T-cell (primary cell): Measurements from ENCODE around the gene PRPF8. TPM values are rescaled to one million over a fixed set of nuclear protein-coding genes. Genes with fewer than 3 reads are reported as not detected.

Experiments used
- ATAC-seq, 4 experiments: fragments of 200-7000 bp in 3 of 4; fragments of 150-1000 bp in 1 of 4; cut with Tn5 transposase; replicated peaks in 1 of 4; 1 replicate in 3 of 4; 2 replicates in 1 of 4; pipeline ENCODE4 v1.10.0; 2021; ENCODE audit warnings: moderate library complexity in 3 of 4, mild to moderate bottlenecking in 2 of 4, moderate number of reproducible peaks in 1 of 4
- CTCF ChIA-PET, 2 donors: fragments of 300-600 bp; sonication (Branson Sonifier 250); formaldehyde crosslinking; loops; one replicate each; lab custom pipeline; 2022; ENCODE audit warnings: antibody characterized with exemption in 2 of 2; lab: Charles Lee
- POLR2A ChIA-PET, 2 donors: fragments of 300-600 bp; sonication (Branson Sonifier 250); formaldehyde crosslinking; loops; one replicate each; lab custom pipeline; 2022; ENCODE audit warnings: antibody characterized with exemption in 2 of 2; lab: Charles Lee
- DNase-seq, 35 experiments: peaks; one replicate each; pipeline versions ENCODE4 v3.0.0 to v3.0.0-alpha.2; 2013 to 2023
- H3K27ac ChIP-seq: one replicate; pipeline ENCODE4 v1.5.1; 2013; ENCODE audit warnings: low read length
- H3K27me3 ChIP-seq, 2 experiments: replicated peaks in 1 of 2; 1 replicate in 1 of 2; 2 replicates in 1 of 2; pipeline versions ENCODE4 v1.6.1 to v1.7.0; 2013; ENCODE audit warnings: low read length in 1 of 2, mixed read lengths in 1 of 2; ENCODE audit not compliant: control insufficient read depth in 2 of 2, insufficient read depth in 2 of 2; ENCODE audit errors: extremely low read depth in 1 of 2
- H3K36me3 ChIP-seq, 2 donors: 1 replicate in 1 of 2; 2 replicates in 1 of 2; pipeline versions ENCODE4 v1.6.1 to v1.7.0; 2013; ENCODE audit warnings: low read length in 1 of 2; ENCODE audit not compliant: control insufficient read depth in 2 of 2, insufficient read depth in 1 of 2; ENCODE audit errors: extremely low read depth in 1 of 2
- H3K4me1 ChIP-seq, 2 experiments: 1 replicate in 1 of 2; 2 replicates in 1 of 2; pipeline versions ENCODE4 v1.6.1 to v1.7.0; 2013; ENCODE audit warnings: low read length in 2 of 2, mixed read lengths in 1 of 2; ENCODE audit not compliant: insufficient read depth in 2 of 2, control insufficient read depth in 1 of 2; ENCODE audit errors: extremely low read depth in 1 of 2
- H3K4me3 ChIP-seq, 2 donors: 1 replicate in 1 of 2; 2 replicates in 1 of 2; pipeline versions ENCODE4 v1.5.1 to v1.7.0; 2013; ENCODE audit warnings: mild to moderate bottlenecking in 2 of 2, low read length in 1 of 2, moderate library complexity in 1 of 2; ENCODE audit not compliant: control insufficient read depth in 1 of 2; ENCODE audit errors: extremely low read depth in 1 of 2
- H3K9me3 ChIP-seq: 2 replicates; pipeline ENCODE4 v1.7.0; 2013
- H3K27ac Mint-ChIP-seq, 2 donors: one replicate each; pipeline ENCODE4 v1.8.0; 2020 to 2021; ENCODE audit warnings: mild to moderate bottlenecking in 2 of 2, mixed read lengths in 2 of 2
- H3K27me3 Mint-ChIP-seq, 2 donors: one replicate each; pipeline ENCODE4 v1.8.0; 2021 to 2022; ENCODE audit warnings: mixed read lengths in 2 of 2
- H3K36me3 Mint-ChIP-seq: one replicate; pipeline ENCODE4 v1.8.0; 2021; ENCODE audit warnings: mixed read lengths
- H3K4me1 Mint-ChIP-seq, 3 donors: one replicate each; pipeline ENCODE4 v1.8.0; 2020 to 2022; ENCODE audit warnings: mixed read lengths in 3 of 3, mild to moderate bottlenecking in 1 of 3
- H3K4me3 Mint-ChIP-seq, 3 donors: one replicate each; pipeline ENCODE4 v1.8.0; 2020 to 2022; ENCODE audit warnings: mild to moderate bottlenecking in 3 of 3, mixed read lengths in 3 of 3, moderate library complexity in 3 of 3
- H3K9me3 Mint-ChIP-seq, 3 donors: one replicate each; pipeline ENCODE4 v1.8.0; 2020 to 2022; ENCODE audit warnings: mixed read lengths in 3 of 3
- WGBS: methylation state at CpG from one replicate; pipeline ENCODE4 v1.1.5; 2013; ENCODE audit warnings: missing lambda C conversion rate; ENCODE audit not compliant: insufficient coverage; 5-methylcytosine and 5-hydroxymethylcytosine counted together
- total RNA-seq, 35 experiments: library from RNA in 6 of 35; stranded (reverse) in 6 of 35; fragments of 120-200 nt in 1 of 35; gene quantifications; one replicate each; pipeline versions ENCODE4 v1.2.1 to v1.2.4 and lab custom pipeline; 2013 to 2026

The PRPF8 gene
- total RNA-seq, 5 donors from 2014 or later (not counting 1 experiment from before 2014, with no cell fraction given): 387 to 543 (median 409) TPM

GRCh38 chr17:1730326-1731193 is 45.9 kb upstream of the PRPF8 start:
- 94% methylated on average over 28 of the region's 40 CpGs for WGBS
- ATAC-seq (no peak), DNase-seq (no peak)
- peaks cover 20% of the 10 kb centered on the region for H3K36me3 Mint-ChIP-seq
- H3K9me3 Mint-ChIP-seq: no peaks in the 10 kb centered on the region
- peaks cover 13 to 36% (median 29%) of the 10 kb centered on the region in 3 donors for H3K4me1 Mint-ChIP-seq
- Histone ChIP-seq H3K27ac (no peak overlapping the region), H3K27me3 (no peaks in the 10 kb centered on the region), H3K36me3 (peaks cover 20 to 67% of the 10 kb centered on the region in 2 donors), H3K4me3 (no peak overlapping the region), H3K9me3 (no peaks in the 10 kb centered on the region), H3K4me1 (peaks cover 6 to 42% of the 10 kb centered on the region in 2 experiments)
- H3K27ac Mint-ChIP-seq: no peak overlapping the region
- CTCF ChIA-PET: no interaction called here
- POLR2A ChIA-PET: no interaction called here
- no peaks in the 10 kb centered on the region for H3K27me3 Mint-ChIP-seq
- H3K4me3 Mint-ChIP-seq: no peak overlapping the region

GRCh38 chr17:1729966-1730325 is 45.3 kb upstream of the PRPF8 start:
- Mint-ChIP-seq H3K4me1 (peaks cover 18 to 37% (median 34%) of the 10 kb centered on the region in 3 donors), H3K9me3 (no peaks in the 10 kb centered on the region), H3K36me3 (peaks cover 21% of the 10 kb centered on the region), H3K27me3 (no peaks in the 10 kb centered on the region), H3K27ac (no peak overlapping the region), H3K4me3 (no peak overlapping the region)
- peaks cover 10 to 48% of the 10 kb centered on the region in 2 experiments for H3K4me1 ChIP-seq
- no peak overlapping the region for H3K4me3 ChIP-seq
- POLR2A ChIA-PET: no interaction called here
- CTCF ChIA-PET: no interaction called here
- WGBS: 97% methylated on average over 13 of the region's 15 CpGs
- H3K36me3 ChIP-seq: peaks cover 20 to 63% of the 10 kb centered on the region in 2 donors
- H3K27ac ChIP-seq: no peak overlapping the region
- H3K27me3 ChIP-seq: no peaks in the 10 kb centered on the region
- ATAC-seq: no peak
- DNase-seq: no peak
- no peaks in the 10 kb centered on the region for H3K9me3 ChIP-seq

GRCh38 chr17:1727876-1728630 is 43.4 kb upstream of the PRPF8 start:
- Mint-ChIP-seq H3K9me3 (no peaks in the 10 kb centered on the region), H3K4me3 (peak overlapping the region in 1 of 3 donors; percentile 12)
- no peak for DNase-seq

GRCh38 chr17:1727258-1727789 is 42.7 kb upstream of the PRPF8 start:
- peak overlapping the region in 1 of 3 donors; percentile 9 for H3K4me3 Mint-ChIP-seq
- no peak for ATAC-seq
- Histone ChIP-seq H3K4me3 (no peak overlapping the region), H3K4me1 (peaks cover 18 to 70% of the 10 kb centered on the region in 2 experiments), H3K27ac (no peak overlapping the region), H3K36me3 (peaks cover 20 to 41% of the 10 kb centered on the region in 2 donors), H3K27me3 (no peaks in the 10 kb centered on the region), H3K9me3 (no peaks in the 10 kb centered on the region)
- H3K36me3 Mint-ChIP-seq: peaks cover 14% of the 10 kb centered on the region
- H3K9me3 Mint-ChIP-seq: no peaks in the 10 kb centered on the region
- no peak overlapping the region for H3K27ac Mint-ChIP-seq
- WGBS: 98% methylated on average over 21 of the region's 21 CpGs
- no peak for DNase-seq
- CTCF ChIA-PET: no interaction called here
- POLR2A ChIA-PET: no interaction called here
- no peaks in the 10 kb centered on the region for H3K27me3 Mint-ChIP-seq
- peaks cover 33 to 48% (median 46%) of the 10 kb centered on the region in 3 donors for H3K4me1 Mint-ChIP-seq

More at GRCh38 chr17:1727876-1728630, 43.4 kb upstream of the PRPF8 start:
- ATAC-seq: no peak
- no peak overlapping the region for H3K27ac Mint-ChIP-seq
- WGBS: 97% methylated on average over 27 of the region's 28 CpGs
- Histone ChIP-seq H3K4me1 (peaks cover 17 to 62% of the 10 kb centered on the region in 2 experiments), H3K27me3 (no peaks in the 10 kb centered on the region), H3K9me3 (no peaks in the 10 kb centered on the region), H3K27ac (no peak overlapping the region), H3K36me3 (peaks cover 20 to 48% of the 10 kb centered on the region in 2 donors), H3K4me3 (no peak overlapping the region)
- no peaks in the 10 kb centered on the region for H3K27me3 Mint-ChIP-seq
- CTCF ChIA-PET: no interaction called here
- POLR2A ChIA-PET: interaction anchor here (0.5 to 0.6 kb wide), 2 partner anchors 96 to 398 kb away, joined by 3 to 4 read pairs; no protein-coding TSS in a partner anchor
- peaks cover 16% of the 10 kb centered on the region for H3K36me3 Mint-ChIP-seq
- H3K4me1 Mint-ChIP-seq: peaks cover 26 to 41% (median 40%) of the 10 kb centered on the region in 3 donors

- ChIA-PET POLR2A (no interaction called here), CTCF (no interaction called here)
- Histone ChIP-seq H3K27me3 (no peaks in the 10 kb centered on the region), H3K4me3 (no peak overlapping the region), H3K9me3 (no peaks in the 10 kb centered on the region), H3K36me3 (peaks cover 20 to 41% of the 10 kb centered on the region in 2 donors), H3K4me1 (peaks cover 20 to 73% of the 10 kb centered on the region in 2 experiments), H3K27ac (no peak overlapping the region)
- ATAC-seq (no peak), DNase-seq (no peak)
- Mint-ChIP-seq H3K36me3 (peaks cover 14% of the 10 kb centered on the region), H3K4me3 (peak overlapping the region in 2 of 3 donors; percentile 36 to 82), H3K9me3 (no peaks in the 10 kb centered on the region), H3K27me3 (no peaks in the 10 kb centered on the region), H3K4me1 (peaks cover 33 to 50% (median 48%) of the 10 kb centered on the region in 3 donors), H3K27ac (no peak overlapping the region)
- 98% methylated on average over 14 of the region's 18 CpGs for WGBS
Observed at GRCh38 chr17:1726626-1727257, 42.1 kb upstream of the PRPF8 start.
